Immature natural killer cell (primary cell): ENCODE measurements around the gene FSD1L. TPM values are rescaled to one million over a fixed set of nuclear protein-coding genes. Genes with fewer than 3 reads are reported as not detected.

Source experiments
- DNase-seq, 3 donors: peaks; one replicate each; pipeline ENCODE4 v3.0.0; 2022; ENCODE audit warnings: mixed read lengths in 1 of 3
- H3K27ac Mint-ChIP-seq, 6 donors: one replicate each; pipeline ENCODE4 v1.8.0; 2020; ENCODE audit warnings: mixed read lengths in 6 of 6, mild to moderate bottlenecking in 5 of 6, inconsistent platforms in 4 of 6, moderate library complexity in 3 of 6
- H3K27me3 Mint-ChIP-seq, 3 donors: one replicate each; pipeline ENCODE4 v1.8.0; 2020 to 2021; ENCODE audit warnings: low read depth in 3 of 3, mild to moderate bottlenecking in 3 of 3, mixed read lengths in 3 of 3, moderate library complexity in 3 of 3, inconsistent platforms in 1 of 3
- H3K36me3 Mint-ChIP-seq, 3 donors: one replicate each; pipeline ENCODE4 v1.8.0; 2020; ENCODE audit warnings: mixed read lengths in 3 of 3, inconsistent platforms in 2 of 3, mild to moderate bottlenecking in 2 of 3
- H3K4me1 Mint-ChIP-seq, 2 donors: one replicate each; pipeline ENCODE4 v1.8.0; 2020; ENCODE audit warnings: inconsistent platforms in 2 of 2, mild to moderate bottlenecking in 2 of 2, mixed read lengths in 2 of 2, moderate library complexity in 1 of 2
- H3K4me3 Mint-ChIP-seq, 5 donors: one replicate each; pipeline ENCODE4 v1.8.0; 2020; ENCODE audit warnings: mild to moderate bottlenecking in 5 of 5, mixed read lengths in 5 of 5, inconsistent platforms in 3 of 5, moderate library complexity in 3 of 5
- H3K9me3 Mint-ChIP-seq, 6 donors: one replicate each; pipeline ENCODE4 v1.8.0; 2020; ENCODE audit warnings: mild to moderate bottlenecking in 6 of 6, mixed read lengths in 6 of 6, inconsistent platforms in 4 of 6, moderate library complexity in 3 of 6
- polyA plus RNA-seq, 3 donors: library from polyadenylated mRNA; unstranded; fragments of 300-500 nt; fragmentation: Illumina TruSeq; gene quantifications; one replicate each; pipeline ENCODE4 v1.2.3, GENCODE V29; 2021

The FSD1L gene
- polyA plus RNA-seq, 3 donors from 2014 or later = 0.26 to 4.7 (median 0.91) TPM

DNA sequence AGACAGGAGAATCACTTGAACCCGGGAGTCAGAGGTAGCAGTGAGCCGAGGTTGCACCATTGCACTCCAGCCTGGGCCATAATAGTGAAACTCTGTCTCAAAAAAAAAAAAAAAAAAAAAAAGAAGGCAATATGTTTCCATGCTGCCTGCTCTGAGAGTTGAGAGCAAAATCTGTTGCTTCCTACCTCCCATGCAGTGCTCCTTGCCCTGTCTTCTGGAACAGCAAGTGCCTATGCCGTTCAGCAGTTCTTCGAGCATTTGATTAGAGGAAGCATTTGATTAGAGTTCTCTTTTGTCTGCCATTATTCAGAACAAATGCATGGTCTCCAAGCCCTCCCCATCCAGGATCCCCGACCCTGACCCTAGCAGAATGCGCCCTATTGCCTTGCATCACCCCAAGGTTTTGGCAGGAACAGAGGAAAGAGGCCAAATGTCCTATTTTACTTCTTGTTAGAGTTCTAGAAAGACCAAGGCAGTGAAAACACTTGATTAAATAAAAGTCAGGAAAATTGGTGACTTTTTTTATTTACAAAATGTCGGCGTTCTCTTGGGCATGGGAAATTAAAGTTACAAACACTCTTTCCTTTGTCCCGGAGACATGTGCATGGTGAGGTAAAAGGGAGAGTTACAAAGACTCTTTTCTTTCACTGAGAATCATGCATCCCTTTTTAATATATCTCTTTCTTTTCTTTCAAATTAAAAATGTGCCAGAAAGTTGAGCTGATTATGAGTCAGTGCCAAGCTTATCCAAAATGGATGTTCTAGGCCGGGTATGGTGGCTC lies 27.8 kb upstream of the FSD1L start:
- Mint-ChIP-seq H3K36me3 (no peaks in the 10 kb centered on the region), H3K4me1 (peaks cover 4% of the 10 kb centered on the region in 2 donors), H3K27ac (no peak overlapping the region), H3K9me3 (no peaks in the 10 kb centered on the region), H3K4me3 (no peak overlapping the region), H3K27me3 (peaks cover 0 to 8% (median 7%) of the 10 kb centered on the region in 3 donors)
- DNase-seq = no peak

GRCh38 chr9:105421154-105421553 lies 26.7 kb upstream of the FSD1L start:
- Mint-ChIP-seq H3K36me3 (no peaks in the 10 kb centered on the region), H3K9me3 (no peaks in the 10 kb centered on the region), H3K27ac (no peak overlapping the region), H3K27me3 (peaks cover 0 to 2% (median under 1%) of the 10 kb centered on the region in 3 donors), H3K4me3 (no peak overlapping the region), H3K4me1 (no peaks in the 10 kb centered on the region)
- no peak for DNase-seq

DNA sequence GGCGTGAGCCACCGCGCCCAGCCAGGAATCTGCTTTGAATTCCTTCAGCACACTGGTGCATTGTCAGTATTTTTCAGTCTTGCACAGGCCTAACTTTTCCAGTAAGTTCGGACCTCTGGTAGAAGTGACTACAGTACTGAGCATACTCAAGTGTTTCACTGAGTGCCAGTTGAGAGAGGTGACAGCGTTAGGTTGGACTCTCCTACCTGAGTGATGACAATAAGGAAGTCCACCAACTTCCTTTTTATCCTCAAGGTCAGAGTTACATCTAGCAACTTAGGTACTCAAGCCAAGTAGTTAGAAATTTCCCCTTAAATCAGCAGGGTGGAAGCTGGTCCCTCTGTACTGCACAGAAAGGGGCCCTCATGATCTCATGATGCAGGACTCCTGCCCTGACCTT lies 26.0 kb upstream of the FSD1L start:
- Mint-ChIP-seq H3K27ac (no peak overlapping the region), H3K27me3 (peaks cover 0 to 2% (median 0%) of the 10 kb centered on the region in 3 donors), H3K4me1 (no peaks in the 10 kb centered on the region), H3K36me3 (no peaks in the 10 kb centered on the region), H3K4me3 (no peak overlapping the region), H3K9me3 (no peaks in the 10 kb centered on the region)
- DNase-seq = no peak

- Mint-ChIP-seq H3K9me3 (no peaks in the 10 kb centered on the region), H3K27ac (no peak overlapping the region)
- no peak for DNase-seq
Measured at GRCh38 chr9:105425816-105426433, 21.9 kb upstream of the FSD1L start.

DNA sequence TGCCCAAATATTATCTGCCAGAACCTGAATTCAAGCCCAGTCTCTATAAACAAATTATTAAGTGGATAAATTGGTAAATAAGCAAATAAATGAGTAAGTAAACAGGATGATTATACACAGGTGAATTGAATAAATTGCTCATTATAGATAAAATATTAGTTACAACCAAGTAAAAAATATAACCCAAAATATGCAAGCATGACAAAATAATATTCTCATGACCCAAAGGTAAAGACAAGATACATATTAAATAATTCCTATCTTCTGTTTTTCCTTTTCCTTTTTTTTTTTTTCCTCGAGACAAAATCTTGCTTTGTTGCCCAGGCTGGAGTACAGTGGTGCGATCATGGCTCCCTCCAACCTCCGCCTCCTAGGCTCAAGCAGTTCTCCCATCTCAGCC lies 21.2 kb upstream of the FSD1L start:
- Mint-ChIP-seq H3K4me1 (no peaks in the 10 kb centered on the region), H3K27me3 (peaks cover 0 to 6% (median 0%) of the 10 kb centered on the region in 3 donors), H3K4me3 (no peak overlapping the region), H3K27ac (no peak overlapping the region), H3K9me3 (no peaks in the 10 kb centered on the region), H3K36me3 (no peaks in the 10 kb centered on the region)
- DNase-seq = no peak

More at GRCh38 chr9:105425816-105426433, 21.9 kb upstream of the FSD1L start:
- no peaks in the 10 kb centered on the region for H3K36me3 Mint-ChIP-seq
- peaks cover 0 to 6% (median 0%) of the 10 kb centered on the region in 3 donors for H3K27me3 Mint-ChIP-seq
- H3K4me1 Mint-ChIP-seq = no peaks in the 10 kb centered on the region
- H3K4me3 Mint-ChIP-seq = no peak overlapping the region

GRCh38 chr9:105431424-105432246 lies 16.2 kb upstream of the FSD1L start:
- Mint-ChIP-seq H3K4me3 (no peak overlapping the region), H3K27me3 (peaks cover 0 to 4% (median 0%) of the 10 kb centered on the region in 3 donors), H3K4me1 (no peaks in the 10 kb centered on the region), H3K9me3 (peaks cover 0 to 2% (median 0%) of the 10 kb centered on the region in 6 donors), H3K27ac (no peak overlapping the region), H3K36me3 (peaks cover 0 to 3% (median 0%) of the 10 kb centered on the region in 3 donors)
- no peak for DNase-seq

- DNase-seq = no peak
- H3K27me3 Mint-ChIP-seq = peaks cover 0 to 4% (median 0%) of the 10 kb centered on the region in 3 donors
- no peaks in the 10 kb centered on the region for H3K4me1 Mint-ChIP-seq
- peaks cover 0 to 2% (median 0%) of the 10 kb centered on the region in 6 donors for H3K9me3 Mint-ChIP-seq
- no peak overlapping the region for H3K4me3 Mint-ChIP-seq
- H3K36me3 Mint-ChIP-seq = peaks cover 0 to 3% (median 0%) of the 10 kb centered on the region in 3 donors
- H3K27ac Mint-ChIP-seq = no peak overlapping the region
Measured at GRCh38 chr9:105432247-105432842, 15.5 kb upstream of the FSD1L start.

DNA sequence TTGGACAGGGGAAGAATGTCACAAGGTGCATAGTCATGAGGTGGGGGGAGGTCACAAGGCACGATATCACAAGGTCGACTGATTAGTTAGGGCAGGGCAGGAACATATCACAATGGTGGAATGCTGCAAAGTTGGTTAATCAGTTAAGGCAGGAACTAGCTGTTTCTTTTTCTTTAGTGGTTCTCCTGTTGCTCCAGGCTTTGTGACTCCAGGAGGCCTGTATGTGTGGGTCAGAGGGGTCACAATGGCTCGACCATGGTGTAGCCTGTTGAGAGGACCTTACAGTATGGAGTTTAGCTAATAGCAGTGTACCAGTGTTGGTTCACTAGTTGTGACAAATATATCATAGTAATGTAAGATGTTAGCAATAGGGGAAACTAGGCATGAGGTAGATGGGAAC lies 12.4 kb upstream of the FSD1L start:
- Mint-ChIP-seq H3K4me3 (no peak overlapping the region), H3K27ac (no peak overlapping the region), H3K27me3 (no peaks in the 10 kb centered on the region), H3K9me3 (peaks cover 0 to 2% (median 0%) of the 10 kb centered on the region in 6 donors), H3K36me3 (peaks cover 0 to 3% (median 0%) of the 10 kb centered on the region in 3 donors), H3K4me1 (no peaks in the 10 kb centered on the region)
- no peak for DNase-seq

- Mint-ChIP-seq H3K4me1 (no peaks in the 10 kb centered on the region), H3K4me3 (no peak overlapping the region), H3K27ac (no peak overlapping the region)
Measured at GRCh38 chr9:105436783-105437182, 11.1 kb upstream of the FSD1L start.

GRCh38 chr9:105437704-105438103 lies 10.1 kb upstream of the FSD1L start:
- Mint-ChIP-seq H3K27me3 (no peaks in the 10 kb centered on the region), H3K4me3 (no peak overlapping the region), H3K36me3 (peaks cover 0 to 3% (median 0%) of the 10 kb centered on the region in 3 donors), H3K9me3 (peaks cover 0 to 2% (median 0%) of the 10 kb centered on the region in 6 donors), H3K4me1 (no peaks in the 10 kb centered on the region), H3K27ac (no peak overlapping the region)
- DNase-seq = no peak

More at GRCh38 chr9:105436783-105437182, 11.1 kb upstream of the FSD1L start:
- H3K36me3 Mint-ChIP-seq = peaks cover 0 to 3% (median 0%) of the 10 kb centered on the region in 3 donors
- peaks cover 0 to 2% (median 0%) of the 10 kb centered on the region in 6 donors for H3K9me3 Mint-ChIP-seq
- no peak for DNase-seq
- no peaks in the 10 kb centered on the region for H3K27me3 Mint-ChIP-seq

DNA sequence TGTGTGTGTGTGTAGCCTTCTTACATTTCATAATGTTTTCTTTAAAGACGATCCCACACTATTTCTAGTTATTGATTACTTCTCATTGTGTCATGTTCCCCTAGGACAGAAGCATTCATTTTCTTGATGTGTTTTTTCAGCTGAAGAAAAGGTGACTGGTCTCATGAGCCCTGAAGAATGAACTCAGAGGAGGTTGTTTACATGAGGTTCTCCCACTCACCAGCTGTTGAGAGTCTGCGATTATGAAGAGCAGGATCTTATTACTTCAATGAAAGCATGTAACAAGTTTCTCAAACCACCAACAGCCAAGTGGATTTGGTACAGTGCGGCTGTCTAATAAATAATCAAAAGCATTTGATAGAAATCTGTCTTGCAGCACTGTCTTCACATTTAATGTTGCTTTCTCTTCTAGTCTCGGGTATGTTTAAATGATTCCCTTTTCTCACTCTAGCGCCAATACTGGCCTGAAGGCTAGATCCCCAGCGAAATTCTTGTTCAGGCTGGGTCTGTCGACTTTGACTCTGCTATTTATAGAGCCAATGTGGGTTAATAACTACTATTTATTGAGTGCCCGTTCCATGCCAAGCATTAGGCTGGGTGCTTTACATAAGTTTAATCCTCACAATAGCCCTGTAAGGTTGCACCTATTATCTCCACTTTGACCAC lies 9.6 kb upstream of the FSD1L start:
- DNase-seq = no peak
- no peak overlapping the region for H3K4me3 Mint-ChIP-seq
- peaks cover 0 to 2% (median 0%) of the 10 kb centered on the region in 6 donors for H3K9me3 Mint-ChIP-seq
- H3K36me3 Mint-ChIP-seq = peaks cover 0 to 3% (median 0%) of the 10 kb centered on the region in 3 donors
- no peak overlapping the region for H3K27ac Mint-ChIP-seq
- no peaks in the 10 kb centered on the region for H3K4me1 Mint-ChIP-seq
- H3K27me3 Mint-ChIP-seq = no peaks in the 10 kb centered on the region

GRCh38 chr9:105439428-105439827 lies 8.4 kb upstream of the FSD1L start:
- no peak for DNase-seq
- H3K36me3 Mint-ChIP-seq = peaks cover 0 to 3% (median 0%) of the 10 kb centered on the region in 3 donors
- no peak overlapping the region for H3K4me3 Mint-ChIP-seq
- H3K4me1 Mint-ChIP-seq = no peaks in the 10 kb centered on the region
- no peaks in the 10 kb centered on the region for H3K27me3 Mint-ChIP-seq
- H3K9me3 Mint-ChIP-seq = no peaks in the 10 kb centered on the region
- H3K27ac Mint-ChIP-seq = no peak overlapping the region

GRCh38 chr9:105441616-105442160 lies 6.1 kb upstream of the FSD1L start:
- Mint-ChIP-seq H3K27ac (no peak overlapping the region), H3K4me1 (no peaks in the 10 kb centered on the region), H3K4me3 (no peak overlapping the region), H3K27me3 (no peaks in the 10 kb centered on the region), H3K9me3 (no peaks in the 10 kb centered on the region), H3K36me3 (no peaks in the 10 kb centered on the region)
- DNase-seq = no peak
